GM10266 (cell line): ENCODE data around the gene TMEM270.

Experiments
- DNase-seq: peaks from one replicate; pipeline ENCODE4 v3.0.0; 2012; ENCODE audit errors: extremely low spot score
- CTCF ChIP-seq: IDR thresholded peaks from 2 replicates; pipeline ENCODE4 v1.5.1; 2012; ENCODE audit warnings: mild to moderate bottlenecking, low read depth; ENCODE audit not compliant: control insufficient read depth, insufficient read depth; ENCODE audit errors: missing control alignments

TMEM270 gene

GRCh38 chr7:73828972-73829371 lies 32.0 kb upstream of the TMEM270 start:
- no peak for TF ChIP-seq CTCF
- no peak for DNase-seq

- DNase-seq, result no peak
- no peak for TF ChIP-seq CTCF
Measured at GRCh38 chr7:73829505-73829904, 31.5 kb upstream of the TMEM270 start.

GRCh38 chr7:73829921-73830680 lies 30.9 kb upstream of the TMEM270 start:
- TF ChIP-seq CTCF, result no peak
- DNase-seq, result no peak

GRCh38 chr7:73830681-73831583 lies 30.0 kb upstream of the TMEM270 start, which contains the start of gene CLDN4:
CLDN4 (plus strand) TSS chr7:73830996; CDS start chr7:73831202, 206 bp downstream.
- TF ChIP-seq CTCF, result no peak
- DNase-seq, result no peak

GRCh38 chr7:73831584-73831833 lies 29.4 kb upstream of the TMEM270 start:
- no peak for DNase-seq
- TF ChIP-seq CTCF, result no peak

GRCh38 chr7:73831834-73832651 lies 28.9 kb upstream of the TMEM270 start:
- no peak for DNase-seq
- no peak for TF ChIP-seq CTCF

- DNase-seq, result no peak
Measured at GRCh38 chr7:73832806-73833205, 28.2 kb upstream of the TMEM270 start.

More at GRCh38 chr7:73832806-73833205, 28.2 kb upstream of the TMEM270 start:
- no peak for TF ChIP-seq CTCF
